ENCODE results near the gene CSGALNACT2. TPM values are rescaled to one million over a fixed set of nuclear protein-coding genes. Genes with fewer than 3 reads are reported as not detected.

The CSGALNACT2 gene
- total and polyA plus RNA-seq, 10 of the 15 experiments (the other 5 are each of a cell fraction or from before 2014, with no cell fraction given) = 2.5 to 12.6 (median 8.7) TPM

GRCh38 chr10:43117777-43118583 lies 20.3 kb upstream of the CSGALNACT2 start:
- intact Hi-C loops (cut with micrococcal nuclease; ENCODE audit: unreplicated experiment) (no loop called here), in situ Hi-C loops (cut with MboI) (loop anchor here (25.0 kb wide), 2 partner anchors 106 to 931 kb away; no protein-coding TSS in a partner anchor)
- ChIA-PET POLR2A (no interaction called here), RAD21 (ENCODE audit: unreplicated experiment) (no interaction called here), SMC1A (ENCODE audit: uncharacterized antibody, unreplicated experiment) (no interaction called here), CTCF (no interaction called here)
- Histone ChIP-seq H3K4me3 (no peak overlapping the region), H4K20me1 (ENCODE audit: control insufficient read depth, insufficient read depth) (no peaks in the 10 kb centered on the region), H3K27ac (ENCODE audit: control insufficient read depth, insufficient read depth) (no peak overlapping the region), H3K36me3 (ENCODE audit: control insufficient read depth in 2 of 2, insufficient read depth in 2 of 2, low read length in 1 of 2) (no peaks in the 10 kb centered on the region), H3K4me1 (ENCODE audit: control insufficient read depth, insufficient read depth, low read length) (peaks cover 14% of the 10 kb centered on the region), H3K4me2 (ENCODE audit: control insufficient read depth, insufficient read depth) (no peak overlapping the region), H3K9me3 (replicated peaks; ENCODE audit: control insufficient read depth, insufficient read depth, low read length) (no peaks in the 10 kb centered on the region), H3K79me2 (ENCODE audit: control insufficient read depth, insufficient read depth, low read length) (no peaks in the 10 kb centered on the region), H2AFZ (ENCODE audit: control insufficient read depth, low read depth, low read length) (no peak overlapping the region), H3K27me3 (replicated peaks in 1 of 2; ENCODE audit: control insufficient read depth in 2 of 2, insufficient read depth in 2 of 2, low read length in 1 of 2) (no peaks in the 10 kb centered on the region), H3K9ac (ENCODE audit: control insufficient read depth, insufficient read depth, low read length) (no peak overlapping the region)
- no peak for ATAC-seq
- FAIRE-seq = no peak
- no TSS peak for BruUV-seq (replicated peaks)
- DNase-seq (ENCODE audit: low read depth, low spot score) = no peak
- WGBS (ENCODE audit: insufficient coverage, insufficient replicate concordance, low lambda C conversion rate, missing lambda C conversion rate) = 42% methylated on average over 18 of the region's 18 CpGs
- TF ChIP-seq SPI1 (IDR thresholded peaks at IDR 0.05; ENCODE audit: borderline replicate concordance, insufficient read depth, low read depth, low read length) (no peak), BACH1 (IDR thresholded peaks at IDR 0.05; ENCODE audit: borderline replicate concordance) (no peak), IRF3 (IDR thresholded peaks at IDR 0.05) (no peak), BRCA1 (IDR thresholded peaks at IDR 0.05; ENCODE audit: low read depth, low read length) (no peak), IRF5 (IDR thresholded peaks at IDR 0.05; ENCODE audit: borderline replicate concordance) (no peak), ZBTB40 (IDR thresholded peaks at IDR 0.05; ENCODE audit: borderline replicate concordance) (no peak), IKZF1 (conservative IDR thresholded peaks at IDR 0.05) (no peak), NFXL1 (IDR thresholded peaks at IDR 0.05; ENCODE audit: borderline replicate concordance) (no peak), ZNF592 (IDR thresholded peaks at IDR 0.05) (no peak), MLLT1 (IDR thresholded peaks at IDR 0.05) (no peak)
